Placental epithelial cell (primary cell): Measurements from ENCODE around the gene MYH13. TPM values are rescaled to one million over a fixed set of nuclear protein-coding genes. Genes with fewer than 3 reads are reported as not detected.

Source experiments
- total RNA-seq: library from RNA; depleted of rRNA; stranded (reverse); fragments of >200 nt; gene quantifications from 2 replicates; pipeline ENCODE4 v1.2.3, GENCODE V29; 2012

The MYH13 gene
- not detected in 2 replicates for total RNA-seq

GRCh38 chr17:10372906-10373305 is at the start of gene MYH13:
Gene MYH13 (minus strand): TSS chr17:10373006. CDS start chr17:10364530, 8,476 bp downstream.

GRCh38 chr17:10421900-10422542 is 49.2 kb upstream of the MYH13 start, which contains the start of gene MYH8:
Gene MYH8 (minus strand): TSS chr17:10421950. CDS start chr17:10420227, 1,723 bp downstream.

Other genes with a start within 250 kb of the MYH13 start
- 0.39 and 0.54 TPM in 2 replicates for gene GAS7, start 174.4 kb downstream of the MYH13 start, total RNA-seq
- gene MYH8, start 48.9 kb upstream of the MYH13 start, total RNA-seq: not detected in 2 replicates
- gene MYH4, start 96.6 kb upstream of the MYH13 start, total RNA-seq: not detected in 2 replicates
- not detected in 2 replicates for gene MYH1, start 145.5 kb upstream of the MYH13 start, total RNA-seq
- not detected in 2 replicates for gene MYH2, start 176.7 kb upstream of the MYH13 start, total RNA-seq